Small intestine (tissue), 16 donors: ENCODE results near the gene OR6F1. TPM values are rescaled to one million over a fixed set of nuclear protein-coding genes. Genes with fewer than 3 reads are reported as not detected.
"Not testable (repeated sequence)": the region's sequence is repeated elsewhere in the genome, so short reads cannot be mapped to it uniquely, and the experiment has no call there.

ENCODE experiments used
- DNase-seq, 2 donors: peaks; one replicate each; pipeline versions ENCODE4 v3.0.0 to v3.0.0-alpha.2; 2013
- FAIRE-seq: peaks from 2 replicates; lab custom pipeline; 2012; peaks lifted over from hg19 to GRCh38; lab: Jason Lieb, UNC
- H3K27ac ChIP-seq, 3 donors: one replicate each; pipeline ENCODE4 v1.5.1; 2013; ENCODE audit warnings: low read length in 2 of 3, mild to moderate bottlenecking in 2 of 3, control low read depth in 1 of 3, inconsistent platforms in 1 of 3, low read depth in 1 of 3, moderate library complexity in 1 of 3
- H3K27me3 ChIP-seq, 3 donors: one replicate each; pipeline ENCODE4 v1.6.1; 2013; ENCODE audit warnings: low read length in 3 of 3, inconsistent platforms in 1 of 3; ENCODE audit not compliant: control insufficient read depth in 3 of 3, insufficient read depth in 3 of 3
- H3K36me3 ChIP-seq, 3 donors: one replicate each; pipeline ENCODE4 v1.6.1; 2013; ENCODE audit warnings: low read length in 3 of 3, inconsistent platforms in 1 of 3, low read depth in 1 of 3, mild to moderate bottlenecking in 1 of 3, moderate library complexity in 1 of 3; ENCODE audit not compliant: control insufficient read depth in 3 of 3, insufficient read depth in 2 of 3
- H3K4me1 ChIP-seq, 3 donors: one replicate each; pipeline ENCODE4 v1.6.1; 2013; ENCODE audit warnings: low read length in 2 of 3, inconsistent platforms in 1 of 3, low read depth in 1 of 3, mild to moderate bottlenecking in 1 of 3, moderate library complexity in 1 of 3; ENCODE audit not compliant: control insufficient read depth in 3 of 3, insufficient read depth in 2 of 3
- H3K4me3 ChIP-seq, 3 donors: one replicate each; pipeline ENCODE4 v1.5.1; 2013; ENCODE audit warnings: low read length in 3 of 3, control low read depth in 1 of 3, inconsistent platforms in 1 of 3, low read depth in 1 of 3, mild to moderate bottlenecking in 1 of 3, moderate library complexity in 1 of 3
- H3K9me3 ChIP-seq, 2 donors: one replicate each; pipeline ENCODE4 v1.6.1; 2013; ENCODE audit warnings: low read depth in 1 of 2, low read length in 1 of 2; ENCODE audit not compliant: control insufficient read depth in 2 of 2, insufficient read depth in 1 of 2
- WGBS, 3 donors: extraction: QIAGEN DNeasy Blood & Tissue Kit; methylation state at CpG; one replicate each; pipeline ENCODE4 v1.1.7; 2013; 5-methylcytosine and 5-hydroxymethylcytosine counted together
- long read RNA-seq, 10 donors: transcript quantifications; one replicate each; lab custom pipeline, GENCODE V29; 2026
- polyA plus RNA-seq, 4 donors: library from polyadenylated mRNA; stranded (reverse) in 3 of 4; unstranded in 1 of 4; fragments of 200-250 nt in 3 of 4; fragments of 120-200 nt in 1 of 4; gene quantifications; one replicate each; pipeline versions ENCODE4 v1.2.1 to v1.2.3, GENCODE V29; 2013
- donor health status: healthy with polysubstance abuse.
- donor health status: control.
- donor health status: control.
- donor health status: Bipolar disorder and iron deficiency.
- donor health status: healthy.

OR6F1 gene
- not detected for polyA plus RNA-seq
- long read RNA-seq, donor 1: 0 reads
- long read RNA-seq, donor 2: 0 reads
- long read RNA-seq, donor 3: 0 reads
- long read RNA-seq, donor 4: 0 reads
- long read RNA-seq, donor 5: 0 reads
- long read RNA-seq, donor 6: 0 reads
- long read RNA-seq, donor 7: 0 reads
- long read RNA-seq, donor 8: 0 reads
- long read RNA-seq, donor 9: 0 reads
- long read RNA-seq, donor 10: 0 reads

GRCh38 chr1:247716546-247716945, at the start of gene OR6F1:
Gene OR6F1 (minus strand): TSS chr1:247716646. CDS start chr1:247712755, 3,891 bp downstream.
- DNase-seq (no peak), FAIRE-seq (no peak)
- Histone ChIP-seq H3K4me3 (no peak within 1 kb of the TSS), H3K27ac (no peak within 1 kb of the TSS), H3K9me3 (peaks cover 3 to 14% of the 10 kb centered on the region in 2 donors), H3K4me1 (no peaks in the 10 kb centered on the region), H3K27me3 (no peaks in the 10 kb centered on the region), H3K36me3 (no peaks in the 10 kb centered on the region)
- 82 to 90% (median 89%) methylated on average over 3 of the region's 3 CpGs for WGBS, 3 donors

GRCh38 chr1:247760456-247760855, 44.0 kb upstream of the OR6F1 start, which contains the start of gene OR1C1:
Gene OR1C1 (minus strand): TSS chr1:247760556. CDS start chr1:247758406, 2,150 bp downstream.
- no peak within 1 kb of the TSS for H3K4me3 ChIP-seq
- no peaks in the 10 kb centered on the region for H3K4me1 ChIP-seq
- WGBS, 3 donors: 90 to 96% (median 94%) methylated on average over 3 of the region's 3 CpGs
- no peak within 1 kb of the TSS for H3K27ac ChIP-seq
- peaks cover 0 to 3% of the 10 kb centered on the region in 2 donors for H3K9me3 ChIP-seq
- H3K27me3 ChIP-seq: no peaks in the 10 kb centered on the region
- H3K36me3 ChIP-seq: no peaks in the 10 kb centered on the region
- DNase-seq (no peak), FAIRE-seq (no peak)

GRCh38 chr1:247754311-247754710, 37.9 kb upstream of the OR6F1 start:
- H3K9me3 ChIP-seq: peaks cover 0 to 16% of the 10 kb centered on the region in 2 donors
- H3K27ac ChIP-seq, FAIRE-seq, H3K27me3 ChIP-seq, DNase-seq, H3K4me3 ChIP-seq, H3K4me1 ChIP-seq, H3K36me3 ChIP-seq: not testable (repeated sequence)
- 81 to 94% (median 82%) methylated on average over 1 of the region's 1 CpG for WGBS, 3 donors

DNA sequence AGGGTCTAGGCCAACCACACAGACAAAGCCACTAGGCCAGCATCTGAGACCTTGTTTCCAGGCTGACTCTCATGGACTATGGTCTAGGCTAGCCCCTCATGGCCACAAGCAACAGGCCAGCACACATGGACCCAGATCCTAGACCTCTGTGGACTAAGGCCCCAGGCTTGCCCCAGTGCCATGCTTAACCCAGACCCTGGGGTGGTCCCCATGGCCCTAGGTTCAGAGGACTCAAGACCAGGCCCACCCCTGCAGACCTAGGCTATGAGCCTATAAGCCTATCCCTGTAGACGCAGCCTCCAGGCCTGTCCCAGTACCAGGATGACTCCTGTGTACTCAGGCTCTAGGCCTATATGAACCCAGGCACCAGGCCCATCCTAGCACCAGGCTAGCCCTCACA, 33.4 kb upstream of the OR6F1 start:
- Histone ChIP-seq H3K4me1 (no peaks in the 10 kb centered on the region), H3K36me3 (no peaks in the 10 kb centered on the region), H3K27me3 (no peaks in the 10 kb centered on the region), H3K4me3 (no peak overlapping the region), H3K9me3 (peaks cover 0 to 13% of the 10 kb centered on the region in 2 donors), H3K27ac (no peak overlapping the region)
- FAIRE-seq (no peak), DNase-seq (no peak)
- 85 to 100% (median 94%) methylated on average over 1 of the region's 1 CpG for WGBS, 3 donors

DNA sequence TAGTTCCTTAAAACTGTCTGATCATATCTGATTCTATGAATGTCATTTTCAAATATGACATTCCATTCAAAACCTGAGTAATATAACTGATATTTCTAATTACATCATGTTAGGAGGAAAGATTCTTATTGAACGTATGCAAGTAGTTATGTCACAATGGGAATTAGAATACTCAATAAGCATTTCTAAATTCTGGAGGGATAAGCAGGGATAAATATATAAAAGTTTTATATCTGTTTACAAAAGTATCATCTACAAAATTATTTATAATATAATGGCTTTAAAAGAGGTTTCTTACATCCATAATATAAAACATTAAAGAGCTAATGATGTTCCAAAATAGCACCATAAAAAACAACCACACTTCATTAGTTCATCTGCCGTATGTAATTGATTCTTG, 31.6 kb upstream of the OR6F1 start, which contains the start of gene OR14A2:
TSS of gene OR14A2 (minus strand) at position 101 of the 400 bp plus-strand sequence.
- no peaks in the 10 kb centered on the region for H3K4me1 ChIP-seq
- no peak for FAIRE-seq
- H3K27me3 ChIP-seq: no peaks in the 10 kb centered on the region
- H3K4me3 ChIP-seq: no peak within 1 kb of the TSS
- peaks cover 0 to 15% of the 10 kb centered on the region in 2 donors for H3K9me3 ChIP-seq
- DNase-seq: no peak
- H3K27ac ChIP-seq: no peak within 1 kb of the TSS
- 86 to 95% (median 89%) methylated on average over 2 of the region's 2 CpGs for WGBS, 3 donors
- H3K36me3 ChIP-seq: no peaks in the 10 kb centered on the region

DNA sequence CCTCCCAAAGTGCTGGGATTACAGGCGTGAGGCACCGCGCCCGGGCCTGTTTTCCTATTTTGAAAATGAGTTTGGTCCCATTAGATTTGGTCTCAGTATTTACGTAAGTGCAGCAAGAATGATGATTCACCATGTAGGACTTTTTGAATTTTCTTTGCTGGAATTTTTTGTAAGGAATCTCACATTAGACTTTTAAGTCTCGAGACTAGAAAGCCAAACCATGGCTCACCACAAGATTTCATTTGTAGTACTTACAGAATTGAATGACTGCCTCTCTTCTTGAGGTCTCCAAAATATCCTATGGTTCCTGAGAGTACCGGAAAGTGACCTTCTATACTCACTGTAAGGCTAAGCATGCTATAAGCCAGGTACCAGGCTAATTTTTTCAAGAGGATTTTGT, 31.2 kb upstream of the OR6F1 start:
- 86 to 93% (median 87%) methylated on average over 7 of the region's 7 CpGs for WGBS, 3 donors
- Histone ChIP-seq H3K27ac (no peak overlapping the region), H3K4me1 (no peaks in the 10 kb centered on the region), H3K4me3 (no peak overlapping the region), H3K9me3 (peaks cover 0 to 16% of the 10 kb centered on the region in 2 donors), H3K36me3 (no peaks in the 10 kb centered on the region), H3K27me3 (no peaks in the 10 kb centered on the region)
- DNase-seq: no peak
- FAIRE-seq: no peak

DNA sequence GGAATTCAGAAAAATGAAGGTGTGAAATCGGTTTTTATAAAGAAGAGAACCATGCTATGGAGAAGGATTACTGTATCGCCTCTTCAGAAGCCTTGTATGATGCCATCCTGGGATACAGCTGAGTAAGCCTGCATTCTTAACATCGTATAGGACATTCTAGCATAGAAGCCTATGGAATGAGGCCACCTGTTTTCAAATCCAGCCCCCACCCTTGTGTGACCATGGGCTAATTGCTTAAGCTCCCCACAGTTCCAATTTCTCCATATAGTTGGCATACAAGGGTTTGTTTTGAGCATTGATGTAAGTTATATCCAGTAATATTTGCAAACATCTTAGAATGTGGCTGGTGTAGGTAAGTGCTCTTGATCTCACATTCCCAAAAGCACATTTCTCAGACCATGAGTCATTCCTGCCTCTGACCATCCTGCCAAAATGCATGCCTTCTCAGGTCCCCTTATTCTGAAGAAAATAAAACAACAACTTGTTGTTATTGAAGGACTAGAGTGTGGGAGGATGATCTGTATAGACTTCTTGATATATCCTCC, 30.0 kb upstream of the OR6F1 start:
- DNase-seq (no peak), FAIRE-seq (no peak)
- Histone ChIP-seq H3K36me3 (no peaks in the 10 kb centered on the region), H3K9me3 (peaks cover 0 to 16% of the 10 kb centered on the region in 2 donors), H3K27ac (no peak overlapping the region), H3K27me3 (no peaks in the 10 kb centered on the region), H3K4me1 (no peaks in the 10 kb centered on the region), H3K4me3 (no peak overlapping the region)
- 74 to 84% (median 75%) methylated on average over 3 of the region's 3 CpGs for WGBS, 3 donors

DNA sequence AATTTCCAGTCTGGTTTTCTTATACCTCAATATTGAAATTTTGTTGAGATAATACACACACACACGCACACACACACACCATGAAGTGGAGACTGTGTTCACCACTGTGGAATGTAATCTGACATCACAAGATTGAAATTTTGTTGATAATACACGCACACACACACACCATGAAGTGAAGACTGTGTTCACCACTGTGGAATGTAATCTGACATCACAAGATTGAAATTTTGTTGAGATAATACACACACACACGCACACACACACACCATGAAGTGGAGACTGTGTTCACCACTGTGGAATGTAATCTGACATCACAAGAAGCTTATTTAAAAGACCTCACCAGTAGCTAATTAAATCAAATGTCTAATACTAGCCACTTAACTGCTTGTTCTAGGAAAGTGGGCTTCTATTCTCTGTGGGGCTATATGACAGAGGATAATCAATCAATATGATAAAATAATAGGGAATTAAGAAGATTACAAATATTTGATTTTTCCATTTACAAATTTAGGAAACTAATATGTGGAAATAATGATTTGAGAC, 25.8 kb upstream of the OR6F1 start:
- 35 to 59% (median 48%) methylated on average over 3 of the region's 3 CpGs for WGBS, 3 donors
- H3K27me3 ChIP-seq, FAIRE-seq, H3K4me1 ChIP-seq, DNase-seq, H3K36me3 ChIP-seq, H3K4me3 ChIP-seq, H3K9me3 ChIP-seq, H3K27ac ChIP-seq: not testable (repeated sequence)
